Tibial nerve (tissue), 3 donors: ENCODE data around the gene SORCS2.

Source experiments
- POLR2A ChIP-seq, 2 donors: fragments of 450-650 bp; IDR thresholded peaks; one replicate each; pipeline ENCODE4 v1.6.1; 2017; ENCODE audit warnings: antibody characterized with exemption in 2 of 2, mild to moderate bottlenecking in 2 of 2, moderate library complexity in 2 of 2
- TF ChIP-seq, protein P1 (sequence below), 5 experiments: fragments of 200-600 bp in 3 of 5; fragments of 450-650 bp in 2 of 5; sonication (generic) in 3 of 5; IDR thresholded peaks; one replicate each; pipeline ENCODE4 v1.5.1; 2016 to 2019; ENCODE audit warnings: antibody characterized with exemption in 5 of 5, mild to moderate bottlenecking in 3 of 5, moderate library complexity in 2 of 5

DNA sequence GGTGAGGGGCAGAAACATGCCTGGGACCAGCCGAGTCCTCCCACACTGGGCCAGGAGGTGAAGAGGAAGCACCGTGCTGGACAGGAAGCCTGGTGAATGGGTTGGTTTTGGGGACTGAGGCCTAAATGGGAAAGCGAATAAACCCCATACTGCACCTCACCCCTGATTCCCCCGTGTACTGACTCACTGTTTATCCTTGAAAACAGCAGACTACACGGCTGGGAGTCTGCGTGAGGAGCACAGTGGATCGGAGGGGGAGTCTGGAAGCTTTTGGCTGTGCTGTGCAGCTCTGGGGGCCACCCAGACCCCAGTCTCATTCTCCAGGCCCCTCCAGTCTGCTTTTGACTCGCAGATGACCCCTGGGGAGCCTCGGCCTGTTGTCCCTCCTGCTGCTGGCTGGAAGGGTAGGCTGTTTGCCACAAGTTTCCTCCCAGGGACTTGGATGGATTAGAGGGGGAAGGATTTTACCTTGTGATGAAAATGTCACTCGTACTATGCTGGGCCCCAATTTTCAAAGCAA, 152.4 kb downstream of the SORCS2 start:
- TF ChIP-seq, protein P1, sequence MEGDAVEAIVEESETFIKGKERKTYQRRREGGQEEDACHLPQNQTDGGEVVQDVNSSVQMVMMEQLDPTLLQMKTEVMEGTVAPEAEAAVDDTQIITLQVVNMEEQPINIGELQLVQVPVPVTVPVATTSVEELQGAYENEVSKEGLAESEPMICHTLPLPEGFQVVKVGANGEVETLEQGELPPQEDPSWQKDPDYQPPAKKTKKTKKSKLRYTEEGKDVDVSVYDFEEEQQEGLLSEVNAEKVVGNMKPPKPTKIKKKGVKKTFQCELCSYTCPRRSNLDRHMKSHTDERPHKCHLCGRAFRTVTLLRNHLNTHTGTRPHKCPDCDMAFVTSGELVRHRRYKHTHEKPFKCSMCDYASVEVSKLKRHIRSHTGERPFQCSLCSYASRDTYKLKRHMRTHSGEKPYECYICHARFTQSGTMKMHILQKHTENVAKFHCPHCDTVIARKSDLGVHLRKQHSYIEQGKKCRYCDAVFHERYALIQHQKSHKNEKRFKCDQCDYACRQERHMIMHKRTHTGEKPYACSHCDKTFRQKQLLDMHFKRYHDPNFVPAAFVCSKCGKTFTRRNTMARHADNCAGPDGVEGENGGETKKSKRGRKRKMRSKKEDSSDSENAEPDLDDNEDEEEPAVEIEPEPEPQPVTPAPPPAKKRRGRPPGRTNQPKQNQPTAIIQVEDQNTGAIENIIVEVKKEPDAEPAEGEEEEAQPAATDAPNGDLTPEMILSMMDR (IDR thresholded peaks at IDR 0.05): no peak
- no peak for TF ChIP-seq POLR2A (IDR thresholded peaks at IDR 0.05)
